ENCODE data around the gene TCF19.

GRCh38 chr6:31142361-31142761 is 16.0 kb upstream of the TCF19 start:
- TF ChIP-seq CTCF (IDR thresholded peaks at IDR 0.05) (no peak), POLR2AphosphoS5 (IDR thresholded peaks at IDR 0.05; ENCODE audit: low read depth, low read length) (no peak), REST (IDR thresholded peaks at IDR 0.05; ENCODE audit: insufficient read depth in 1 of 2, low read depth in 2 of 2, low read length in 1 of 2) (no peak), TCF7L2 (IDR thresholded peaks at IDR 0.05; ENCODE audit: low read depth, low read length) (no peak), SIN3A (IDR thresholded peaks at IDR 0.05; ENCODE audit: borderline replicate concordance, insufficient read depth, low read depth, low read length) (no peak)
